SU-DHL-6 (cell line): ENCODE data around the gene CS.
"Not testable (repeated sequence)": the region's sequence is repeated elsewhere in the genome, so short reads cannot be mapped to it uniquely, and the experiment has no call there.

Source experiments
- H2AFZ ChIP-seq: fragments of 200-600 bp; sonication (generic); 2 replicates; pipeline ENCODE4 v1.6.1; 2014; ENCODE audit warnings: low read depth, mild to moderate bottlenecking, moderate library complexity, mixed read lengths, antibody characterized with exemption, low read length; ENCODE audit not compliant: severe bottlenecking
- H3F3A ChIP-seq: fragments of 200-600 bp; shearing (Covaris generic); 2 replicates; pipeline ENCODE4 v1.6.0; 2016; ENCODE audit warnings: antibody characterized with exemption, mild to moderate bottlenecking; ENCODE audit not compliant: insufficient read depth
- H3K27ac ChIP-seq: fragments of 200-600 bp; sonication (generic); 2 replicates; pipeline ENCODE4 v1.5.1; 2016; ENCODE audit warnings: low read depth, mild to moderate bottlenecking, low read length, moderate library complexity, mixed read lengths
- H3K27me3 ChIP-seq: fragments of 200-600 bp; sonication (generic), shearing (Covaris generic); 2 replicates; pipeline ENCODE4 v1.6.0; 2014; ENCODE audit warnings: mild to moderate bottlenecking, low read length
- H3K36me3 ChIP-seq: fragments of 200-600 bp; sonication (generic); 2 replicates; pipeline ENCODE4 v1.6.1; 2014; ENCODE audit warnings: mild to moderate bottlenecking, low read length, mixed read lengths
- H3K4me2 ChIP-seq: fragments of 300-600, 200-600 bp; shearing (Covaris generic), sonication (generic); 2 replicates; pipeline ENCODE4 v1.6.0; 2014; ENCODE audit warnings: low read length, low read depth, mild to moderate bottlenecking; ENCODE audit not compliant: poor library complexity, severe bottlenecking
- H3K4me3 ChIP-seq: fragments of 200-600 bp; sonication (generic); 2 replicates; pipeline ENCODE4 v1.5.1; 2014; ENCODE audit warnings: antibody characterized with exemption, low read length, mild to moderate bottlenecking, mixed read lengths; ENCODE audit not compliant: insufficient read depth, poor library complexity, severe bottlenecking
- H3K79me2 ChIP-seq: fragments of 200-600 bp; sonication (generic); 2 replicates; pipeline ENCODE4 v1.6.1; 2014; ENCODE audit warnings: mild to moderate bottlenecking, low read length, moderate library complexity; ENCODE audit not compliant: insufficient read depth
- H3K9ac ChIP-seq: fragments of 200-600 bp; sonication (generic); 2 replicates; pipeline ENCODE4 v1.7.0; 2014; ENCODE audit warnings: mild to moderate bottlenecking, low read length
- H3K9me2 ChIP-seq: fragments of 200-600 bp; sonication (generic); replicated peaks from 2 replicates; pipeline ENCODE4 v1.6.1; 2014; ENCODE audit warnings: low read length; ENCODE audit not compliant: insufficient read depth
- H3K9me3 ChIP-seq: fragments of 200-600 bp; sonication (generic); 2 replicates; pipeline ENCODE4 v1.6.1; 2014; ENCODE audit warnings: low read length, mixed read lengths; ENCODE audit not compliant: insufficient read depth
- H4K20me1 ChIP-seq: fragments of 200-600 bp; sonication (generic); 2 replicates; pipeline ENCODE4 v1.6.1; 2014; ENCODE audit warnings: low read depth, mild to moderate bottlenecking, antibody characterized with exemption, low read length, moderate library complexity, mixed read lengths
- CTCF ChIP-seq: fragments of 200-600 bp; sonication (generic); IDR thresholded peaks from one replicate; pipeline ENCODE4 v1.5.1; 2017; ENCODE audit warnings: antibody characterized with exemption, mild to moderate bottlenecking, low read length, moderate library complexity; ENCODE audit not compliant: insufficient read depth, poor library complexity, severe bottlenecking
- EZH2phosphoT487 ChIP-seq: fragments of 200-600 bp; sonication (generic), shearing (Covaris generic); conservative IDR thresholded peaks from 2 replicates; pipeline ENCODE4 v1.6.1; 2018; ENCODE audit warnings: mild to moderate bottlenecking, antibody characterized with exemption, low read length, moderate library complexity, mixed read lengths

The CS gene

GRCh38 chr12:56299853-56300643, at the start of gene CS:
Gene CS (minus strand): TSS chr12:56300330. CDS start chr12:56300201, 129 bp downstream.
- Histone ChIP-seq H3K9ac (peak within 1 kb of the TSS; percentile 94), H3K9me3 (no peaks in the 10 kb centered on the region), H3K4me2 (peak within 1 kb of the TSS; percentile 98), H3K4me3 (peak within 1 kb of the TSS; percentile 94), H3K36me3 (peaks cover 12% of the 10 kb centered on the region; the same call in 1 of the 2 replicates), H3F3A (peaks cover 9% of the 10 kb centered on the region), H3K27me3 (no peaks in the 10 kb centered on the region), H4K20me1 (no peaks in the 10 kb centered on the region), H3K27ac (peak within 1 kb of the TSS; percentile 77), H2AFZ (peak within 1 kb of the TSS; percentile 61), H3K9me2 (no peaks in the 10 kb centered on the region), H3K79me2 (peaks cover 52% of the 10 kb centered on the region)
- TF ChIP-seq EZH2phosphoT487 = no peak
- TF ChIP-seq CTCF = no peak

- Histone ChIP-seq H3K9me2 (no peaks in the 10 kb centered on the region), H3K27ac (no peak overlapping the region), H3K36me3 (peaks cover 12% of the 10 kb centered on the region; the same call in 1 of the 2 replicates), H3K79me2 (no peaks in the 10 kb centered on the region), H3F3A (no peaks in the 10 kb centered on the region; the same call in 1 of the 2 replicates), H3K27me3 (no peaks in the 10 kb centered on the region), H3K9ac (no peak overlapping the region), H4K20me1 (no peaks in the 10 kb centered on the region), H3K4me3 (no peak overlapping the region), H3K9me3 (no peaks in the 10 kb centered on the region), H3K4me2 (no peak overlapping the region), H2AFZ (no peak overlapping the region)
- TF ChIP-seq EZH2phosphoT487 (no peak), CTCF (no peak)
Measured at GRCh38 chr12:56348776-56349175, 48.6 kb upstream of the CS start.

- H3K9ac ChIP-seq, H3K4me3 ChIP-seq, H2AFZ ChIP-seq, H3K27me3 ChIP-seq, H3F3A ChIP-seq, H4K20me1 ChIP-seq, H3K4me2 ChIP-seq, H3K9me2 ChIP-seq, H3K79me2 ChIP-seq, H3K9me3 ChIP-seq, H3K27ac ChIP-seq: not testable (repeated sequence)
- H3K36me3 ChIP-seq = peaks cover 12% of the 10 kb centered on the region; the same call in 1 of the 2 replicates
Measured at GRCh38 chr12:56347255-56347654, 47.1 kb upstream of the CS start.

- H4K20me1 ChIP-seq = no peaks in the 10 kb centered on the region
- no peak overlapping the region for H3K27ac ChIP-seq
- no peak overlapping the region for H2AFZ ChIP-seq
- no peaks in the 10 kb centered on the region for H3K79me2 ChIP-seq
- no peaks in the 10 kb centered on the region for H3K9me3 ChIP-seq
- H3K27me3 ChIP-seq = no peaks in the 10 kb centered on the region
- H3F3A ChIP-seq = no peaks in the 10 kb centered on the region
- H3K9ac ChIP-seq = no peak overlapping the region
- H3K36me3 ChIP-seq = peaks cover 12% of the 10 kb centered on the region; the same call in 1 of the 2 replicates
- H3K9me2 ChIP-seq = no peaks in the 10 kb centered on the region
- TF ChIP-seq EZH2phosphoT487 (no peak), CTCF (no peak)
- no peak overlapping the region for H3K4me2 ChIP-seq
- H3K4me3 ChIP-seq = no peak overlapping the region
Measured at GRCh38 chr12:56346675-56347074, 46.5 kb upstream of the CS start.

- H2AFZ ChIP-seq, H3K79me2 ChIP-seq, H3K9me3 ChIP-seq, H3K36me3 ChIP-seq, H3K4me3 ChIP-seq, H3K27ac ChIP-seq, H3K9ac ChIP-seq, H3K9me2 ChIP-seq, H4K20me1 ChIP-seq, H3K4me2 ChIP-seq, H3K27me3 ChIP-seq: not testable (repeated sequence)
- peaks cover 16% of the 10 kb centered on the region for H3F3A ChIP-seq
Measured at GRCh38 chr12:56342290-56342689, 42.2 kb upstream of the CS start.
